AG09309 (cell line): Measurements from ENCODE around the gene RNASE4.
A peak's percentile ranks its signal among the peaks of the same experiment; 100 is the strongest.
"Not testable (repeated sequence)": the region's sequence is repeated elsewhere in the genome, so short reads cannot be mapped to it uniquely, and the experiment has no call there.

ENCODE experiments used
- DNase-seq: peaks from one replicate; pipeline ENCODE4 v3.0.0-alpha.2; 2010; ENCODE audit warnings: low read depth
- H3K4me3 ChIP-seq: 2 replicates; pipeline ENCODE4 v1.5.1; 2011; ENCODE audit warnings: mild to moderate bottlenecking, low read depth, low read length, moderate library complexity; ENCODE audit not compliant: control insufficient read depth
- TF ChIP-seq, protein P1 (sequence below): IDR thresholded peaks from 2 replicates; pipeline ENCODE4 v1.5.1; 2011; ENCODE audit warnings: mild to moderate bottlenecking, low read depth, low read length, inconsistent platforms; ENCODE audit not compliant: insufficient read depth, control insufficient read depth; ENCODE audit errors: missing control alignments

Gene RNASE4, protein sequence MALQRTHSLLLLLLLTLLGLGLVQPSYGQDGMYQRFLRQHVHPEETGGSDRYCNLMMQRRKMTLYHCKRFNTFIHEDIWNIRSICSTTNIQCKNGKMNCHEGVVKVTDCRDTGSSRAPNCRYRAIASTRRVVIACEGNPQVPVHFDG

DNA sequence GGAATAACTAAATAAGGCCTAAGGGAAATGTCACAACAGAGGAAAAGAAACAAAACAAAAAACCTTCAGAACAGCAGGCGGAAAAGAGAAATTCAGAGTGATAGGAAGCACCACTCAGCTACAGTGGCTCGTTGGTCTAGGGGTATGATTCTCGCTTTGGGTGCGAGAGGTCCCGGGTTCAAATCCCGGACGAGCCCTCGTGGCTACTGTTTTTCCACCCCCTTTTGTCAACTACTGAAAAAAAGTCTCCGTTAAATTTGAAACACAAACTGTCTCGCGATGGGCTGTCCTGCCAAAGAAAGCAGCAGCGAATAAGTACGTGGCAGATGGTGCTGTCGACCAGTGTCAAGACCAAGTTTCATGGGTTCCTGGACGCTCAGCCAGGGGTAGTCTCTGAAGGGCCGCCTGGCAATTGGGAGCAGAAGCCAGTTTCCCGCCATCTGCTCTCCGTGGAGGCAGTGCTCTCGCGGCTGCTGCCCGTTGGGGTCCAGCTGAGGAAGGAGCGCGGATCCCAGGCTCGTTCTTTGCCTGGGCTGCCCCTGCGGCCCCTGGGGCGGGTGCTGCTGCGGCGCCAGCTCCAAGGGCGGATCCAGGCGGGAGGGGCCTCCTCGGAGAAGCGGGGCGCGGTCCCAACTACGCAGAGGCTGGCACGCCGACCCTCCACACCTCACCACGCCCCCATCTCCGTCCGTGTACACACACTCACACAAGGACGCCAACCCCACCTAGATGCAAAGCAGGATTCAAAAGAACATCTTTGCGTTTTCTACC is at the start of gene RNASE4:
RNASE4 (plus strand) TSS at position 670 of the 771 bp plus-strand sequence. CDS start 14,812 bp downstream, outside the sequence.
- peak; percentile 72 for DNase-seq
- H3K4me3 ChIP-seq: peak within 1 kb of the TSS; percentile 93
- TF ChIP-seq, protein P1, sequence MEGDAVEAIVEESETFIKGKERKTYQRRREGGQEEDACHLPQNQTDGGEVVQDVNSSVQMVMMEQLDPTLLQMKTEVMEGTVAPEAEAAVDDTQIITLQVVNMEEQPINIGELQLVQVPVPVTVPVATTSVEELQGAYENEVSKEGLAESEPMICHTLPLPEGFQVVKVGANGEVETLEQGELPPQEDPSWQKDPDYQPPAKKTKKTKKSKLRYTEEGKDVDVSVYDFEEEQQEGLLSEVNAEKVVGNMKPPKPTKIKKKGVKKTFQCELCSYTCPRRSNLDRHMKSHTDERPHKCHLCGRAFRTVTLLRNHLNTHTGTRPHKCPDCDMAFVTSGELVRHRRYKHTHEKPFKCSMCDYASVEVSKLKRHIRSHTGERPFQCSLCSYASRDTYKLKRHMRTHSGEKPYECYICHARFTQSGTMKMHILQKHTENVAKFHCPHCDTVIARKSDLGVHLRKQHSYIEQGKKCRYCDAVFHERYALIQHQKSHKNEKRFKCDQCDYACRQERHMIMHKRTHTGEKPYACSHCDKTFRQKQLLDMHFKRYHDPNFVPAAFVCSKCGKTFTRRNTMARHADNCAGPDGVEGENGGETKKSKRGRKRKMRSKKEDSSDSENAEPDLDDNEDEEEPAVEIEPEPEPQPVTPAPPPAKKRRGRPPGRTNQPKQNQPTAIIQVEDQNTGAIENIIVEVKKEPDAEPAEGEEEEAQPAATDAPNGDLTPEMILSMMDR: no peak

DNA sequence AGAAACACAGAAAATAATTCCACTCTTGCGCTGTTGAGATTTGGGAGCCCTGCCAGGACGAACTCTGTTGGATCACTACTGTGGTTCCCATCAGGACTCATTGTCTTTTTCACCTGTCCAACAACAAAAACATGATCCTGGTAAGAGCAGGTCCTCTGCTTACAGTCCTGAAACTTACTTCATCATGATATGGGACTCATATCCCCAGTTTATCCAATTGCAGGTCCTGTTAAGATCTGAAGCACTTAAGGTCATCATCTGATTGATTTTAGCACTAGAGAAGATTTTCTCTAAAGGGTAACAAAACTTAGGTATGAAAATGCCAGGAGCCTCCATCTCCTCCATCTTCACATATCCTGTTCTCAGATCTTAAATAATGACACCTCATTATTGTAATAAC is 42.8 kb upstream of the RNASE4 start, which contains the start of gene OR6S1:
OR6S1 (minus strand) TSS at position 101 of the 400 bp plus-strand sequence; CDS start at position 101, 0 bp downstream.
- DNase-seq: no peak
- TF ChIP-seq, protein P1: no peak
- H3K4me3 ChIP-seq: no peak within 1 kb of the TSS

DNA sequence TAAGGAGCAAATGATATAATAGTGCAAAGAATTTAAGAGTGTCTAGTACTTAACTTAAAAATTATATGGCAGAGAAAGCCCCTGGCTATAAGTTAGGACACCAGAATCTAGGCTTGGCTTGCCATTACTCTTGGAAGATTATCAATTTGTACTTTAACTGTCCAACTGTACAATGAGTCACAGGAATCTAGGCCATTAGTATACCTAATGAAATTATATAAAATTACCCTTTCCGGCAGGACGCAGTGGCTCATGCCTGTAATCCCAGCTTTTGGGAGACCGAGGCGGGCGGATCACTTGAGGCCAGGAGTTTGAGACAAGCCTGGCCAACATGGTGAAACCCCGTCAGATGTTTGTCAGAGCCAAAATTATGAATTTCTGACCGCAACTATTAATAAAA is 42.2 kb upstream of the RNASE4 start:
- no peak for DNase-seq
- no peak overlapping the region for H3K4me3 ChIP-seq
- TF ChIP-seq, protein P1: no peak

DNA sequence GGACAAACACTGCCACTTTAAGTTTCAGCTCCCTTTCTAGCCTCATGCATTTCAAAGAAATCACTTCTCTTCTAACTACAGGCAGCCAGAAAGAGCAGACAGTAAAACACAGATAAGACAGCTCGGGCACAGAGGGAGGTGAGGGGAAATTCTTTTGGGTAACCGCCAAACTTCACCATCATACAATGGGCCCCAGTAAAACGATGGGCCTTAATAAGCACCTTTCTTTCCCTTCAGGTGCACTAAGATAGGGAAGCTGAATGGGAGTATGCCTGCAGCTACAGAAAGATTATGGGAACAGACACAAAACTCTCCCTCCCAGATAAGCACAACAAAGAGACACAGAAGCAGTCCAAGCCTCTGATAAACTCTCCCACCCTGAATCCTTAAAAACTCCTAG is 41.6 kb upstream of the RNASE4 start:
- not testable (repeated sequence) for H3K4me3 ChIP-seq, DNase-seq

DNA sequence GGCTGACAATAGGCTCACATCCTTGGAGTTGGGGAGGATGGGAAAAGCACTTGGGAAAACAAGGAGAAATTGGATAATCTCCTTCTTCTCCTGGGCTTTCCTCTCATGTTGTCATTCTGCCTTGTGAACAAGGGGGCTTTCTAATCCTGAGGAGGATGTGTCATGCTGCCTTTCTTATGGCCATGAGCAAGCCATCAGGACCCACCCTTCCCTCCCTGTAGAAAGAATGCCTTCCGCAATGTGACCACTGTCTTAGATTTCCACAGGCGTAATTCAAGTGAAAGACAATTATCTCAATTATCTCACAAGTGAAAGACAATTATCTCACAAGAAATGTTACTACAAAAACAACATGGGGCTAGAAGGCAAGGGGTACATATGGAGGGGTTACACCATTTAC is 39.8 kb upstream of the RNASE4 start:
- TF ChIP-seq, protein P1: no peak
- no peak for DNase-seq
- no peak overlapping the region for H3K4me3 ChIP-seq

DNA sequence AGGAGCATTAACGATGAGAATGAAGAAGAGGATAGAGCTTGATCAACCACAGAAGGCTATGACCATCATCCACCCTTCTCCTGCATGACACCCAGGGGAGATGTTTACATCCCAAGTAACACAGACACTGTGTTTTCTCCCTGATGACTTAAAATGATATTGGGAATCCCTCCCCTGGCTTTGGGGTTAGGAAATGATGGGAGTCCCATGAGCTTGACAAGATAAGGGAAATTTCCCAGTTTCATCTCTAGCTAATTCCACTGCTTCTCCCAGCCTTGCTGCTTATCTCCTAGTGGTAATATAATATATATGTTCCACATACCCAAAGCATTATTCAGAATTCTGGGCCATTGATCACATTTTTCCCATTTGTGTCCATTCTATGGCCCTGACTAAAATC is 38.9 kb upstream of the RNASE4 start:
- H3K4me3 ChIP-seq: no peak overlapping the region
- no peak for DNase-seq
- TF ChIP-seq, protein P1: no peak
